Loucy (cell line): Measurements from ENCODE around the gene COA8.

ENCODE experiments used
- H2AFZ ChIP-seq: fragments of 200-600 bp; sonication (generic); 2 replicates; pipeline ENCODE4 v1.6.0; 2016; ENCODE audit warnings: antibody characterized with exemption, mild to moderate bottlenecking, low read length, moderate library complexity
- H3F3A ChIP-seq: fragments of 200-600 bp; 2 replicates; pipeline ENCODE4 v1.6.0; 2016; ENCODE audit warnings: antibody characterized with exemption, low read depth, mild to moderate bottlenecking
- H3K27me3 ChIP-seq: fragments of 200-600 bp; sonication (generic); 2 replicates; pipeline ENCODE4 v1.6.1; 2014; ENCODE audit warnings: low read length, mild to moderate bottlenecking; ENCODE audit not compliant: insufficient read depth, poor library complexity, severe bottlenecking
- H3K36me3 ChIP-seq: fragments of 200-600 bp; sonication (generic); 2 replicates; pipeline ENCODE4 v1.6.1; 2016; ENCODE audit warnings: low read length; ENCODE audit not compliant: insufficient read depth
- H3K4me1 ChIP-seq: fragments of 200-600 bp; sonication (generic); 2 replicates; pipeline ENCODE4 v1.5.1; 2014; ENCODE audit warnings: low read length, mild to moderate bottlenecking; ENCODE audit not compliant: insufficient read depth, poor library complexity, severe bottlenecking
- H3K4me2 ChIP-seq: fragments of 200-600 bp; sonication (generic); 2 replicates; pipeline ENCODE4 v1.6.0; 2014; ENCODE audit warnings: antibody characterized with exemption, low read length, low read depth, mild to moderate bottlenecking; ENCODE audit not compliant: poor library complexity, severe bottlenecking
- H3K4me3 ChIP-seq: fragments of 200-600 bp; sonication (generic); 2 replicates; pipeline ENCODE4 v1.5.1; 2014; ENCODE audit warnings: low read length, mild to moderate bottlenecking, mixed read lengths; ENCODE audit not compliant: poor library complexity, severe bottlenecking
- H3K79me2 ChIP-seq: fragments of 200-600 bp; sonication (generic); 2 replicates; pipeline ENCODE4 v1.6.1; 2014; ENCODE audit warnings: low read length; ENCODE audit not compliant: insufficient read depth
- H3K9ac ChIP-seq: fragments of 200-600 bp; sonication (generic); 2 replicates; pipeline ENCODE4 v1.6.0; 2014; ENCODE audit warnings: mild to moderate bottlenecking, low read depth, low read length, moderate library complexity; ENCODE audit not compliant: poor library complexity, severe bottlenecking
- H3K9me2 ChIP-seq: fragments of 200-600 bp; sonication (generic); replicated peaks from 2 replicates; pipeline ENCODE4 v1.6.1; 2016; ENCODE audit warnings: low read depth, low read length, mixed read lengths
- H3K9me3 ChIP-seq: fragments of 200-600 bp; sonication (generic); 2 replicates; pipeline ENCODE4 v1.6.1; 2014; ENCODE audit warnings: mild to moderate bottlenecking, antibody characterized with exemption, low read length, low read depth; ENCODE audit not compliant: insufficient read depth
- H4K20me1 ChIP-seq: fragments of 200-600 bp; sonication (generic); 2 replicates; pipeline ENCODE4 v1.6.0; 2014; ENCODE audit warnings: antibody characterized with exemption, low read length, mild to moderate bottlenecking; ENCODE audit not compliant: insufficient read depth, poor library complexity, severe bottlenecking
- CTCF ChIP-seq: fragments of 200-600 bp; sonication (generic); conservative IDR thresholded peaks from 2 replicates; pipeline ENCODE4 v1.5.1; 2014; ENCODE audit warnings: mild to moderate bottlenecking, antibody characterized with exemption, low read length
- EZH2phosphoT487 ChIP-seq: fragments of 200-600 bp; IDR thresholded peaks from 2 replicates; pipeline ENCODE4 v1.6.1; 2018; ENCODE audit warnings: antibody characterized with exemption, mild to moderate bottlenecking, moderate library complexity, borderline replicate concordance

The COA8 gene

GRCh38 chr14:103600503-103600902, 37.7 kb downstream of the COA8 start:
- H3K9me2 ChIP-seq = no peaks in the 10 kb centered on the region
- H3F3A ChIP-seq = no peaks in the 10 kb centered on the region
- H3K9me3 ChIP-seq = no peaks in the 10 kb centered on the region
- no peak for TF ChIP-seq EZH2phosphoT487
- TF ChIP-seq CTCF = no peak
- no peak overlapping the region for H3K4me3 ChIP-seq
- H3K4me2 ChIP-seq = no peak overlapping the region
- no peaks in the 10 kb centered on the region for H3K27me3 ChIP-seq
- H3K4me1 ChIP-seq = peaks cover 7% of the 10 kb centered on the region
- H3K9ac ChIP-seq = no peak overlapping the region
- H3K36me3 ChIP-seq = no peaks in the 10 kb centered on the region
- H4K20me1 ChIP-seq = no peaks in the 10 kb centered on the region
- no peak overlapping the region for H2AFZ ChIP-seq
- H3K79me2 ChIP-seq = no peaks in the 10 kb centered on the region

GRCh38 chr14:103604620-103605019, 41.9 kb downstream of the COA8 start:
- no peaks in the 10 kb centered on the region for H3F3A ChIP-seq
- H3K9me2 ChIP-seq = no peaks in the 10 kb centered on the region
- TF ChIP-seq CTCF = no peak
- TF ChIP-seq EZH2phosphoT487 = no peak
- H4K20me1 ChIP-seq = no peaks in the 10 kb centered on the region
- no peak overlapping the region for H3K4me2 ChIP-seq
- H3K9ac ChIP-seq = no peak overlapping the region
- H2AFZ ChIP-seq = no peak overlapping the region
- peaks cover 24% of the 10 kb centered on the region for H3K4me1 ChIP-seq
- no peaks in the 10 kb centered on the region for H3K27me3 ChIP-seq
- no peaks in the 10 kb centered on the region for H3K36me3 ChIP-seq
- no peaks in the 10 kb centered on the region for H3K9me3 ChIP-seq
- no peaks in the 10 kb centered on the region for H3K79me2 ChIP-seq
- H3K4me3 ChIP-seq = no peak overlapping the region

DNA sequence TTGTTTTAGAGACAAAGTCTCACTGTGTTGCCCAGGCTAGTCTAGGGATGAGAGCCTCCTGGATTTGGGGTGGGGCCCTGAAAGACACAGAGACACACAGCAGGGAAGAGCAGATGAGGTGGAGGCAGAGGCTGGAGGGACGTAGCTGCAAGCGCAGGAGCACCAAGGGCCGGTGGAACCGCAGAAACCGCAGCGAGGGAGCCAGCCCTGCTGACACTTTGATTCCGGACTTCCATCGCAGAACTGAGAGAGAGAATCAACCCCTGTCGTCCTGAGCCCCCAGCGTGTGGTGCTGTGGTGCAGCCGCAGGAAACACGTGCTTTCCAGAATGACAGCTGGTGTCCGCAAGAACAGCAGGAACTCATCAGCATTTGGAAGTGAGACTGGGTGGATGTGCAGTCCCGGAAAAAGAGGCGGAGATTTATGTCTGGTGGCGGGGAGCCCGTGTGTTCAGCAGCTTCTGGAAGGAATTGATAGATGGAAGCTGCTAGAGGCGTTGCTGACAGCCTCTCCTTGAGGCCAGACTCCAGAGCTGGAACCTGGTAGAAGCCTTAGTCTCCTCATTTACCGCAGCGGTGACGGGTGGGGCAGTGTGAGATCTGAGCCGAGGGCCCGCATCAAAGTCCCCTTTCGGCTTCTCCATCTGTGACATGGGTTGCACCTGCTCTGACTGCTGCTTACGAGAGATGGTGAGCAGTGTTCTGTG, 44.4 kb downstream of the COA8 start:
- no peak overlapping the region for H2AFZ ChIP-seq
- H4K20me1 ChIP-seq = no peaks in the 10 kb centered on the region
- peak overlapping the region; percentile 59 for H3K4me3 ChIP-seq
- no peaks in the 10 kb centered on the region for H3K9me2 ChIP-seq
- no peaks in the 10 kb centered on the region for H3K27me3 ChIP-seq
- H3K9me3 ChIP-seq = peaks cover 6% of the 10 kb centered on the region; the same call in 1 of the 2 replicates
- no peak overlapping the region for H3K9ac ChIP-seq
- H3K4me1 ChIP-seq = peaks cover 24% of the 10 kb centered on the region
- peak overlapping the region; percentile 78 for H3K4me2 ChIP-seq
- H3K36me3 ChIP-seq = no peaks in the 10 kb centered on the region
- no peaks in the 10 kb centered on the region for H3K79me2 ChIP-seq
- TF ChIP-seq EZH2phosphoT487 (no peak), CTCF (peak; percentile 38)
- no peaks in the 10 kb centered on the region for H3F3A ChIP-seq
